Fibroblast of villous mesenchyme (primary cell): ENCODE data around the gene MDM4. TPM values are rescaled to one million over a fixed set of nuclear protein-coding genes. Genes with fewer than 3 reads are reported as not detected.
A peak's percentile ranks its signal among the peaks of the same experiment; 100 is the strongest.
"Not testable (repeated sequence)": the region's sequence is repeated elsewhere in the genome, so short reads cannot be mapped to it uniquely, and the experiment has no call there.

Source experiments
- DNase-seq: peaks from one replicate; pipeline ENCODE4 v3.0.0-alpha.2; 2010; ENCODE audit warnings: low read depth
- H3K4me3 ChIP-seq: 2 replicates; pipeline ENCODE4 v1.5.1; 2011; ENCODE audit warnings: low read depth, mild to moderate bottlenecking, low read length
- total RNA-seq: library from RNA; depleted of rRNA; stranded (reverse); fragments of >200 nt; gene quantifications from 2 replicates; pipeline ENCODE4 v1.2.3, GENCODE V29; 2012
- TF ChIP-seq, protein P1 (sequence below): IDR thresholded peaks from 2 replicates; pipeline ENCODE4 v1.5.1; 2012; ENCODE audit warnings: low read depth, mild to moderate bottlenecking, low read length; ENCODE audit not compliant: insufficient read depth

MDM4 gene
- total RNA-seq, 1 donor: 32.4 TPM

DNA sequence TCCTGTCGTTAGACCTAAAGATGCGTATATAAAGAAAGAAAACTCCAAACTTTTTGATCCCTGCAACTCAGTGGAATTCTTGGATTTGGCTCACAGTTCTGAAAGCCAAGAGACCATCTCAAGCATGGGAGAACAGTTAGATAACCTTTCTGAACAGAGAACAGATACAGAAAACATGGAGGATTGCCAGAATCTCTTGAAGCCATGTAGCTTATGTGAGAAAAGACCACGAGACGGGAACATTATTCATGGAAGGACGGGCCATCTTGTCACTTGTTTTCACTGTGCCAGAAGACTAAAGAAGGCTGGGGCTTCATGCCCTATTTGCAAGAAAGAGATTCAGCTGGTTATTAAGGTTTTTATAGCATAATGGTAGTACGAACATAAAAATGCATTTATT, 33.1 kb downstream of the MDM4 start:
- H3K4me3 ChIP-seq: no peak overlapping the region
- no peak for DNase-seq
- TF ChIP-seq, protein P1, sequence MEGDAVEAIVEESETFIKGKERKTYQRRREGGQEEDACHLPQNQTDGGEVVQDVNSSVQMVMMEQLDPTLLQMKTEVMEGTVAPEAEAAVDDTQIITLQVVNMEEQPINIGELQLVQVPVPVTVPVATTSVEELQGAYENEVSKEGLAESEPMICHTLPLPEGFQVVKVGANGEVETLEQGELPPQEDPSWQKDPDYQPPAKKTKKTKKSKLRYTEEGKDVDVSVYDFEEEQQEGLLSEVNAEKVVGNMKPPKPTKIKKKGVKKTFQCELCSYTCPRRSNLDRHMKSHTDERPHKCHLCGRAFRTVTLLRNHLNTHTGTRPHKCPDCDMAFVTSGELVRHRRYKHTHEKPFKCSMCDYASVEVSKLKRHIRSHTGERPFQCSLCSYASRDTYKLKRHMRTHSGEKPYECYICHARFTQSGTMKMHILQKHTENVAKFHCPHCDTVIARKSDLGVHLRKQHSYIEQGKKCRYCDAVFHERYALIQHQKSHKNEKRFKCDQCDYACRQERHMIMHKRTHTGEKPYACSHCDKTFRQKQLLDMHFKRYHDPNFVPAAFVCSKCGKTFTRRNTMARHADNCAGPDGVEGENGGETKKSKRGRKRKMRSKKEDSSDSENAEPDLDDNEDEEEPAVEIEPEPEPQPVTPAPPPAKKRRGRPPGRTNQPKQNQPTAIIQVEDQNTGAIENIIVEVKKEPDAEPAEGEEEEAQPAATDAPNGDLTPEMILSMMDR: no peak

DNA sequence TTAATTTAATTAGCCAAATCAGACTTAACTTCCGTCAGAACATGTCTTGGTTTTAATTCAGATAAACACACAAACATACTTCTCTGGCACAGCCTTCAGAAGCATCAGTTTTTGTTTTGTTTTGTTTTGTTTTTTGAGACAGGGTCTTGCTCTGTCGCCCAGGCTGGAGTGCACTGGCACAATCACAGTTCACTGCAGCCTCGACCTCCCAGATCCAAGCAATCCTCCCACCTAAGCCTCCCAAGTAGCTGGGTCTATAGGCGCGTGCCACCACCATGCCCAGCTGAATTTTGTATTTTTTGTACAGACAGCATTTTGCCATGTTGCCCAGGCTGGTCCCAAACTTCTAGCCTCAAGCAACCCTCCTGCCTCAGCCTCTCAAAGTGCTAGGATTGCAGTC, 34.7 kb downstream of the MDM4 start:
- no peak overlapping the region for H3K4me3 ChIP-seq
- TF ChIP-seq, protein P1: no peak
- no peak for DNase-seq

DNA sequence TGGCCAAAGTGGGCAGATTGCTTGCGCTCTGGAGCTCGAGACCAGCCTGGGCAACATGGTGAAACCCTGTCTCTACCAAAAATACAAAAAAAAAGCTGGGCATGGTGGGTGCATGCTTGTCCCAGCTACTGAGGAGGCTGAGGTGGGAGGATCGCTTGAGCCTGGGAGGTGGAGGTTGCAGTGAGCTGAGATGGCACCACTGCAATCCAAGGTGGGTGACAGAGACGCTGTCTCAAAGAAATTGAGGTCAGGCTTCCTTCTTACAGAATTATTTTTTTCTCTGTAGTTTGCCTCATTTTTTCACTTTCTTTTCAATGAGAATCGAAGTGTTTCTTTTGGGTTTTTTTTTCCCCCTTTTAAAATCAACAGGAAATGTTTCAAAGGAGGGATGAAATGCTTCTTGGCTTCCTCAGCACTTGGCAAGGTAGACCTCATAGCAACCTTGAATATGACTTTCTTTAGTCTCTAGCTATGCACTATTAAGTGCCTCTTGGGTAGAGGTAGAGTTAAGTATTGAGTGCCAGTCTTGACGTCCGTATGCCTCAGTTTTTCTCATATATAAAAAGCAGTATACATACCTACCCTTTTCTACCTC, 40.3 kb downstream of the MDM4 start:
- TF ChIP-seq, protein P1: no peak
- DNase-seq: no peak
- no peak overlapping the region for H3K4me3 ChIP-seq

DNA sequence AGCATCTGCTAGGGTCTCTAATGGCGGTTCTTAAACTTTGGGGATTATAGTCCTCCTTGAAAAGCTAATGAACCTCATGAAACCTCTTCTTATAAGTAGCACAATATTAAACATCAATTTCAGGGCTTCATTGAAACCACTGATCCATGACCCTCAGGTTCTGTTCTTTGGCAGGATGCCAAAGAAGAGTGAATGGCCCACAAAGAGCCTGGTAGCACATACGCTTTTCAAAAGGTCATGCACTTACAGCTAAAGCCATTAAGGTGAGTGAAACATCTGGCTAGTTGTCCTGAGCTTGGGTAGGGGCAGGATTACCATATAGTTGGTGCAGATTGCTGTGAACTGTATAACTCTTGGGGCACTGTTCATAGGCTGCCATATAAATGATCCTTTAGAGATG, 42.3 kb downstream of the MDM4 start:
- H3K4me3 ChIP-seq: no peak overlapping the region
- TF ChIP-seq, protein P1: no peak
- no peak for DNase-seq

DNA sequence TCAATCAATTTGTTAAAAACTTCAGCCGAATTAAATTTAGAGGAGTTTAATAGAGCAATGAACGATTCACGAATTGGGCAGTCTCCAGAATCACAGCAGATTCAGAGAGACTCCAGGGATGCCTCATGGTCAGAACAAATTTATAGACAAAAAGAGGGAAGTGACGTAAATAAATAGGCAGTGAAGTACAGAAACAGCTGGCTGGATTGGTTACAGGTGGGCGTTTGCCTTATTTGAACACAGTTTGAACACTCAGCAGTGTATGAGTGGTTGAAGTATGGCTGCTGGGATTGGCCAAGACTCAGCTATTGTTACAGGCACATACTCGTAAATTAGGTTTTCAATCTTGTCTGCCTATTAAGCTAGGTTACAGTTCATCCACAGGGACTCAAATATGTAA, 43.8 kb downstream of the MDM4 start:
- DNase-seq: not testable (repeated sequence)

DNA sequence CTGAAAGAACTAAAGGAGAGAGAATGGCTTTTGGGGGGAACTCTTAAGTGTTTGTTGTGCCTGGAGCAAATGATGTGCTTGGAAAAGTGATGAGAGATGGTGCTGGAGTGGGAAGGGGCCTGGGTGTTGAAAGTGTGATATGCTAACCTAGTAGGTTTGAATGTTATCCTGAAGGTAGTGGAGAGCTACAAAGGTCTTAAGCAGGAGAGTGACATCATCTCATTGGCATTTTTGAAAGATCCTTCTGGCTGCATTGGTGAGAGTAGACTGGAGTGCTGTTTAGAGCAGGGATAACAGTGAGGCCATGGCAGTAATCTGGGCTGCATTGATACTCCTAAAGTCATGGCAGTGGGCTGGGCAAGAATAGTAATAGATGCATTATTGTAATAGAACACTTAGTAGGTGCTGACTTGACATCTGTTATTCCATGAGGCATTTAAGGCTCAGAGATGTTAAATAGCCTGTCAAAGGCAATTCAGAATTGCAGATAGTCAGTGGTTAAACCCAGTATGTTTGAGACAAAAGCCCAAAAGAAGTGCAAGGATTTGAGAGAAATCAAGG, 44.5 kb downstream of the MDM4 start:
- DNase-seq: peak; percentile 44
- H3K4me3 ChIP-seq: no peak overlapping the region
- TF ChIP-seq, protein P1: no peak

More for the DNA sequence above, 43.8 kb downstream of the MDM4 start:
- not testable (repeated sequence) for H3K4me3 ChIP-seq

DNA sequence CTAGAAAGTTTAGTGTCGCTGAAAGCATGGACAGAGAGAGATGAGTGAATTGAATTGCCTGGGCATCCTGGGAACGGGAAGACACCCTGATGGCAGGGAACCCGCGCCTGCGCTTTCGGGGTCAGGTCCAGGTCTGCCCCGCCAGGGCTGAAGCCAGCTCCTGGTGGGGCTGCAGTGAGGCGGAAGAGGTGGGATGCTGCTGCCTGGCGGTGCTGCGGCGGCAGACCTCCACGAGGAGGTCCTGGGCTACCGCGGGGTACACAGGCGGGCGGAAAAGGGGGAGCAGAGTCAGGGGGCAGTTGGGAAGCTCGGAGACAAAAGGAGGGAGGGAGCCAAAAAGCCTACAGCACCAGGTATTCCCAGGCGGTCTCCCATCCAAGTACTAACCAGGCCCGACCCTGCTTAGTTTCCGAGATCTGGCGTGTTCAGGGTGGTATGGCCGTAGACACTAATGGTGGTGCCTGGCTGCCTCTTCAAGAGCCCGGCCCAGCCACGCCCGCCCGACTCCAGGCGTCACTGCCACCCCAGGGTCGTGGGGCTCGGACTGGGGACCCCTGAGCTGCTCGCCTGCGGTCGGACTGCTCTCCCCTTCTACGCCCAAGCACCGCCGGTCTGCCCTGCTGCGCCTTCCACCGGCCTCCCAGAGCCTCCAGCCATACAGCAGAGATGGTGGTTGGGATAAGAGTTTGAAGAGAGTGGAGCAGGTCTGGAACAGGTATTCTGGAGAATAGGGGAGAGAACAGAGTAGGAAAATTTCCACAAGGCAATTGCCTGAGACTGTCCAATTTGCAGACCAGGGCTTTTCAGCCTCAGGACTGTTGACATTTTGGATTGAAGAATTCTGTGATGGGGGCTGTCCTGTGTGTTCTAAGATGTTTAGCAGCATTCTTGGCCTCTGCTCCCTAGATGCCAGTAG, 46.1 kb downstream of the MDM4 start:
- no peak overlapping the region for H3K4me3 ChIP-seq
- no peak for DNase-seq
- TF ChIP-seq, protein P1: no peak
